HG03064 (cell line): ENCODE results near the gene CCDC7.
"Not testable (repeated sequence)": the region's sequence is repeated elsewhere in the genome, so short reads cannot be mapped to it uniquely, and the experiment has no call there.

ENCODE experiments used
- ATAC-seq: cut with Tn5 transposase; IDR thresholded peaks from one replicate; pipeline ENCODE4 v1.9.1; 2021; ENCODE audit warnings: low read depth; ENCODE audit not compliant: unreplicated experiment

CCDC7 gene

GRCh38 chr10:32445740-32446535 lies at the start of gene CCDC7:
TSS of gene CCDC7 (plus strand) at chr10:32446140. CDS start at chr10:32451643, 5,503 bp downstream.
- ATAC-seq, result peak; percentile 98

GRCh38 chr10:32397163-32397562 lies 48.8 kb upstream of the CCDC7 start:
- not testable (repeated sequence) for ATAC-seq

GRCh38 chr10:32399720-32400119 lies 46.2 kb upstream of the CCDC7 start:
- ATAC-seq, result not testable (repeated sequence)

- no peak for ATAC-seq
Observed at GRCh38 chr10:32400961-32401360, 45.0 kb upstream of the CCDC7 start.

GRCh38 chr10:32402499-32402898 lies 43.4 kb upstream of the CCDC7 start:
- ATAC-seq, result no peak

GRCh38 chr10:32403091-32403490 lies 42.8 kb upstream of the CCDC7 start:
- ATAC-seq, result no peak

GRCh38 chr10:32408690-32409089 lies 37.2 kb upstream of the CCDC7 start:
- no peak for ATAC-seq

- ATAC-seq, result no peak
Observed at GRCh38 chr10:32409741-32410140, 36.2 kb upstream of the CCDC7 start.

GRCh38 chr10:32410569-32410968 lies 35.4 kb upstream of the CCDC7 start:
- no peak for ATAC-seq

- no peak for ATAC-seq
Observed at GRCh38 chr10:32411797-32412498, 34.0 kb upstream of the CCDC7 start.

- no peak for ATAC-seq
Observed at GRCh38 chr10:32412499-32412853, 33.5 kb upstream of the CCDC7 start.

- ATAC-seq, result no peak
Observed at GRCh38 chr10:32413513-32413912, 32.4 kb upstream of the CCDC7 start.

- ATAC-seq, result no peak
Observed at GRCh38 chr10:32415361-32415760, 30.6 kb upstream of the CCDC7 start.

GRCh38 chr10:32417911-32418547 lies 27.9 kb upstream of the CCDC7 start:
- no peak for ATAC-seq

- ATAC-seq, result no peak
Observed at GRCh38 chr10:32418572-32418971, 27.4 kb upstream of the CCDC7 start.

GRCh38 chr10:32419615-32420014 lies 26.3 kb upstream of the CCDC7 start:
- no peak for ATAC-seq

GRCh38 chr10:32426186-32426585 lies 19.8 kb upstream of the CCDC7 start:
- no peak for ATAC-seq

- no peak for ATAC-seq
Observed at GRCh38 chr10:32433542-32433941, 12.4 kb upstream of the CCDC7 start.

- no peak for ATAC-seq
Observed at GRCh38 chr10:32436215-32436614, 9.7 kb upstream of the CCDC7 start.

GRCh38 chr10:32437334-32437733 lies 8.6 kb upstream of the CCDC7 start:
- ATAC-seq, result no peak

- no peak for ATAC-seq
Observed at GRCh38 chr10:32445036-32445435, 904 bp upstream of the CCDC7 start.
